ENCODE results near the gene PPID.
"Not testable (repeated sequence)": the region's sequence is repeated elsewhere in the genome, so short reads cannot be mapped to it uniquely, and the experiment has no call there.

Gene PPID

GRCh38 chr4:158669310-158669709, 53.9 kb downstream of the PPID start:
- no peak for DNase-seq (ENCODE audit: low read depth in 1 of 2, low spot score in 1 of 2)

- DNase-seq (ENCODE audit: low read depth in 1 of 2, low spot score in 1 of 2), result no peak
Measured at GRCh38 chr4:158667651-158668198, 55.5 kb downstream of the PPID start.

DNA sequence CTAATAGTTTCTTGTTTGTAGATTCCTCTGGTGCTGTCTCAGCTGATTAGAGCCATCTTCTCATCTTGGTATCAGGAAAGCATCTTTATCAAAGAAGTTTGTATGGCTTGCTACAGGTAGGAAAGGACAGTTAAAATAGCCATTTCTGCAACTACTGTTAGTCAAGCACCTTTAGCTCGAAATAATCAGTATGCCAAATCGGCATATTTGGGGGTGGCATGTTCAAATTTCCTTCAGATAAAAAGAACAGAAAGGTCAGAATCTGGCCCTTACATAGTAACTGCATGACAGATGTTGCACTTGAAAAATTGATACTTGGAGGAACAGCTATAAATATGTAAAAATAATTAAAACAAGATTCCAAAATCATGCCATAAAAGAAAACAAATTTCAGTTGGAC, 56.3 kb downstream of the PPID start:
- no peak for DNase-seq (ENCODE audit: low read depth in 1 of 2, low spot score in 1 of 2)

DNA sequence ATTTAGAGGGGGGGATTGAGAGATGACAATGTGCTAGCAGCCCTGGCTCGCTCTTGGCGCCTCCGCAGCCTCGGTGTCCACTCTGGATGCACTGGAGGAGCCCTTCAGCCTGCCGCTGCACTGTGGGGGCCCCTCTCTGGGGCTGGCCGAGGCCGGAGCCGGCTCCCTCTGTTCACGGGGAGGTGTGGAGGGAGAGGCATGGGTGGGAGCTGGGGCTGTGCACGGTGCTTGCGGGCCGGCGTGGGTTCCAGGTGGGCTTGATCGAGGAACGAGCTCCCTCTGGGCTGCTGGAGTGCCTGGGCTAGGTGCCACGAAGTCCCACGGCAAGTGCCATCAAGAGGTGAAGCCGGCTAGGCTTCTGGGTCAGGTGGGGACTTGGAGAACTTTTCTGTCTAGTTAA, 58.4 kb downstream of the PPID start:
- DNase-seq (ENCODE audit: low read depth in 1 of 2, low spot score in 1 of 2), result no peak

DNA sequence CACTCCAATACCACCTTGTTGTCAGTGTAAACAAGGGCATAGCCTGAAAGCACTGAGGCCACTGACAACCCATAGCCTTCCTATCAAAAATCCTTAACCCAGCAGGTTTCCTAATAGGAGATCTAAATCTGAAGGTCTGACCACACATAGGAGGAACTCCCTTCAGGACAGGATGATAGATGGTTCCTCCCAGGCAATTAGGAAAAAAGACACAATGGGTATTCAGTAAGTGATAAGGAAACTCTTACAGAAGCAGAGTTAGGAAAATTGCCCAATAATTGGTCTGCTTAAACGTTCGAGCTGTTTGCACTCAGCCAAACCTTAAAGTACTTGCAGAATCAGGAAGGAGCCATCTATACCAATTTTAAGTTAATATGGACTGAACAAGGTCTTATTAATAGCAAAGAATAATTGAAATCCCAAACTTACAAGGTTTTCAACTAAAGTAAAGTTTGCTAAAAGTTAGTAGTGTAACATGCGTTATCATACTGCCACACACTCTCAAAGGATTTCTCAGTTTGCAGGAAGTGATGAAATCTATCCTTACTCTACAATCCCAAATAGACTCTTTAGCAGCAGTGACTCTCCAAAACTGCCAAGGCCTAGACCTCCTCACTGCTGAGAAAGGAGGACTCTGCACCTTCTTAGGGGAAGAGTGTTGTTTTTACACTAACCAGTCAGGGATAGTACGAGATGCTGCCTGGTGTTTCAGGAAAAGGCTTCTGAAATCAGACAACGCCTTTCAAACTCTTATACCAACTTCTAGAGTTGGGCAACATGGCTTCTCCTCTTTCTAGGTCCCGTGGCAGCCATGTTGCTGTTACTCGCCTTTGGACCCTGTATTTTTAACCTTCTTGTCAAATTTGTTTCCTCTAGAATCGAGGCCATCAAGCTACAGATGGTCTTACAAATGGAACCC, 59.2 kb downstream of the PPID start:
- DNase-seq (ENCODE audit: low read depth in 1 of 2, low spot score in 1 of 2), result not testable (repeated sequence)

DNA sequence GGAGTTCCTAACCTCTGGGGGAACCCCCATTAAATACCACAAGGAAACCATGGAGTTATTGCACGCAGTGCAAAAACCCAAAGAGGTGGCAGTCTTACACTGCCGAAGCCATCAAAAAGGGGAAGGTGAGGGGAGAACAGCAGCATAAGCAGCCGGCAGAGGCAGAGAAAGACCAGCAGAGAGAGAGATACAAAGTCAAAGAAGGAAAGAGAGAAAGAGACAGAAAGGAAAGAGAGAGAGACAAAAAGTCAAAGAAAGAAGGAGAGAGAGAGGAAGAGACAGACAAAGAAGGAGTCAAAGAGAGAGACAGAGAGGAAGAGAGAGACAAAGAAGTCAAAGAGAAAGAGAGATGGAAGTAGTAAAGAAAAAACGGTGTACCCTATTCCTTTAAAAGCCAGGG, 59.9 kb downstream of the PPID start:
- DNase-seq (ENCODE audit: low read depth in 1 of 2, low spot score in 1 of 2), result not testable (repeated sequence)
